HG03097 (cell line): Measurements from ENCODE around the gene BBS1.

Source experiments
- ATAC-seq: cut with Tn5 transposase; IDR thresholded peaks from one replicate; pipeline ENCODE4 v1.9.1; 2021; ENCODE audit not compliant: unreplicated experiment, low FRiP score

The BBS1 gene

DNA sequence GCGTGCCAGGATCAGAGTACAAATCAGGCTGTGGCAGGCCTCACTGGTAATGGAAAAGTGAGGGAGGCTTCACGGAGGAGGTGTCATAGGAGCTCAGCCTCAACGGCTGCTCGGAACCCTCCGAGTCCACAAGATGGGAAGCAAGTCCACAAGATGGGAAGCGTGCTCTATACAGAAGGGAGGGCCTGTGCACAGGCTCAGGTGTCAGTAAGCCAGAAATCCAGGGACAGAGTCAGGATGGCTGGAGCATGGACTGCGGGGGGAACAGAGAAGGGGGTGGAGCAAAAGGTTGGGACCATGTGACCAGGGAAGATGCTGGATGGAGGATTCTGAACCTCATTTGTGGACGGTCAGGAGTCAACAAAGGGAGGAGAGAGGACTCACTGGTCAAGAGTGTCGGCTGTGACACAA is 33.6 kb upstream of the BBS1 start:
- no peak for ATAC-seq

DNA sequence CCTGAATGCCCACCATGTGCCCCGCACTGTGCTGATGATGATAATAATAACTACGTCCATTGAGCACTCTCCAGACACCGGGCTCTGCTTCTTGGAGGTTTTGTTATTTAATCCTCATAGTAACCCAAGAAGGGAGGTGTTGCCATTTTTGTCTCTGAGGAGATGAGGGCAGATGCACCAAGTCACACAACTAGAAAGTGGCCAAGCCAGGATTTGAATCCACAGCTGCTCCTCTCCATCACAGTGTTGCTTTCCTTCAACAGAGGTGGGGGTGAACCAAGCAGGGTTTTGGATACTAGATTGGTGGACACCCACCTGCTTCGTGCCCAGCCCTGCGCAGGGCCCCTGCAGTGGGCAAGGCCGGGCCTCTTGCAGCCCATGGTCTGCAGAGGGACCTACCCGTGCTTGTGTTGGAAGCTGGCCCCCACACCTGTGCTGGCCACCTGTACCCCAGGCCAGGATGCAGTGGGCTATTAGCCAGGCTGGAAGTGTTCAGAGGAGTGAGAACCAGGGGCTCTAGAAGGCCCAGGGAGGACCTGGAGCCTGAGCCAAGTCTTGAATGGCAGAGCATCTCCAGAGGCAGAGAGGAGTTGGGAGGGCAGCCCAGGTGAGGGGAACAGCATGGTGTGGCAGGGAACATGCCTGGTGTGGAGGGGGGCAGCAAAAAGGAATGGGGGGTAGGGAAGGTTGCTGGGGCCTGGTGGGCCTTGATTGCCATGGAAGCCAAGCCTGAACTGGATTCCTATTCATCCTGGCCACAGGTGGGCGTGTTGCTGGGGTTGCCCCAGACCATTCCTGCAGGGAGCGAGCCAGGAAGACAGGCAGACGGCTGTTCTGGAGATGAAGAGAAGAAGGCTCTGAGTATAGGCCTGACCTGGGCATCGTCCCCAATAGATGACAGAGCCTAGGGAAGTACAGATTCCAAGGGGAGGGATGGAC is 32.9 kb upstream of the BBS1 start:
- ATAC-seq = no peak

DNA sequence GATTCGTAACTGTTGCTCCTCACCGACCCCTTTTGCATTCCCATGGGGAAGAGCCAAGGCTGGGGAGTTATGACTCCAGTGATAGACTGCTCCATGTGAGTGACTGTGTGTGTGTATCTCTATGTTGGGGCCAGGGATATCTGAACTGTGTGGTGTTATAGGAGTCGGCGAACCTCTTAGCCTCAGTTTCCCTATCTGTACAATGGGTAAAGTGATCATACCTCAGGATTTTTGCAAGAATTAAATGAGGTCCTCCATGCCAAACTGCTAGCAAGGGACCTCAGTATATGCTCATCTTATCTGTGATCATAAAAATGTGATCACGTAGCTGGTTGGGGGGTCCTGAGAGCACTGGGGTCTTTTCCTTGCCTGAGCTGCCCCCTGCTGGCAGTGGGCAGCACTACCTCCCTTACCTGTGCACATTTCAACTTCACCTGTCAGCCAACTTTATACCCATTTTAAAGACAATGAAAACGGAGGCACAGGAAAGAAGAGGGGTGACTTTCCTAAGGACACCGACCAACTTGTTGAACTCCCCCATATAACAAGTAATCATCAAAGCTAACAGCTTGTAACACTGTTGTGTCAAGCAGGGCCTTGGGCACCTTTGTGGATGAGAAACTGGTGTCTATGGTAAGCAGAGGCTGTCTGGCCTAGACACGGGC is 31.6 kb upstream of the BBS1 start:
- ATAC-seq = no peak

DNA sequence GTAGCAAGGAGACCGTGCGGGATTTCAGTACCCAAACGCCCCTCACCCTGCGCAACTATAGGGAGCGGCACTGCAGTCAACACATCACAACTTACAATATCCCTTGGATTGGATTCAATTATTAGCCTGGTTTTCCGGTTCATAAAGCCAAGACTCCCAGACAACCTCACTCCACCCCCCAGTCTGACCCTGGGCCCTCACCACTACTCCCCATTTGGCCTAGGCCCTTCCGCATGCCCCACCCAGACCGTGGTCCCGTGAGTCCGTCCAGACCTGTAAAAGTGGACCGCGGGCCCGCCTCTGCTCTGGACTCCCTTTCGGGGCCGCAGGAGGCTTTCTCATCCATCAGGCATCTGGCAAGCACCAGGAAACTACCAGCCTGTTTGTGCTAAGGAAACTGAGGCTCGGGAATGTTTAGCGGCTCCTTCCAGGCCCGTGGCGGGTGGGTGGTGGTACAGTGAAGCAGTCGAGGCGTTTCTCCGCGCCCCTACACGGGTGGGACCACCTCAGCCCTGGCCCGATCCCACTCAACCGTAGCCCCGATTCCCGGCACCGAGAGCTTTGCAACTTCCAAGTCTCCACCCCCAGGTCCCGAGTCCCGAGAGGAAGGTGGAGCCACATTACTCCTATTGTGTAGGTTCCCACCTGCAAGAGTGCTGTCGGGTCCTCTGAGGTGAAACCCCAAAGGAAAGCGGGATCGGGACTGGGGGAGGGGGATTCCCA is 30.9 kb upstream of the BBS1 start:
- peak; percentile 9 for ATAC-seq

DNA sequence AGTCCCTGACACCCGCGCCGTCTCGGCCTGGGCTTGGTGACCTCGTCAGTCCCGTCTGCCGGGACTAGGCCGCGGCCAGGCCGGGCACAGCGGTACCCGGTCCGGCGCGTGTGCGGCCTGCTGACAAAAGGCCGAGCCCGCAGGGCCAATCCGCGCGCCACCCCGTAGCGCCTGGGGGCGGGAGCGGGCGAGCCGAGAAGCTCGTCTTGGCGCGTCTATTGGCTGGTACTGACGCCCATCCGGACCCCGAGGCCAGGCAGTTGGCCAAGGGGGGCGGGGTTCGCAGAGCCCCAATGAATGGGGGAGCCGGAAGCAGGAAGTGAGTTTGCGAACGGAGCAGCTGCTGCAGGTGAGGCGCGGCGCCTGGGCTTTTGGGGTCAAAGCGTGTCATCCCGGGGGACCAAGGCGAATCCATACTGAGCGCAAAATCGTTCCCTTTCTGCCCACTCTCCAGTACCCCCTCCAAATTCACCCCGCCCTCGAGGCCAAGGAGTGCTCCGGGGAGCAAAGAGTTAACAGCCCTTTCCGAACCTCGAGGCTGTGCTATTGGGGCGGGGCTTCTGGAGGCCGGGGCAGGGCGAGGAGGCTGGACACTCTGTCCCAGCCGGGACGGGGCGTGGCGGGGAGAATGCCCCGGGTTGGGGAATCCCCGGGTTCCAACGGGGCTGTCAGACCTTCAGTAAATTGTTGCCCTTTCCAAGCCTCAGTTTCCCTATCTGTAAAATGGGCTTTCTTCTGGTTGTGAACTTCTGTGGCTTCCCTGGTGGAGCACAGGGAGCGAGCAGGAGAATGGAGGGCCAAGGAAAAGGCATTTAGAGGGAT is 30.1 kb upstream of the BBS1 start, which contains the start of gene DPP3:
DPP3 (plus strand) TSS at position 318 of the 822 bp plus-strand sequence. CDS start 1,767 bp downstream, outside the sequence.
- peak; percentile 79 for ATAC-seq

DNA sequence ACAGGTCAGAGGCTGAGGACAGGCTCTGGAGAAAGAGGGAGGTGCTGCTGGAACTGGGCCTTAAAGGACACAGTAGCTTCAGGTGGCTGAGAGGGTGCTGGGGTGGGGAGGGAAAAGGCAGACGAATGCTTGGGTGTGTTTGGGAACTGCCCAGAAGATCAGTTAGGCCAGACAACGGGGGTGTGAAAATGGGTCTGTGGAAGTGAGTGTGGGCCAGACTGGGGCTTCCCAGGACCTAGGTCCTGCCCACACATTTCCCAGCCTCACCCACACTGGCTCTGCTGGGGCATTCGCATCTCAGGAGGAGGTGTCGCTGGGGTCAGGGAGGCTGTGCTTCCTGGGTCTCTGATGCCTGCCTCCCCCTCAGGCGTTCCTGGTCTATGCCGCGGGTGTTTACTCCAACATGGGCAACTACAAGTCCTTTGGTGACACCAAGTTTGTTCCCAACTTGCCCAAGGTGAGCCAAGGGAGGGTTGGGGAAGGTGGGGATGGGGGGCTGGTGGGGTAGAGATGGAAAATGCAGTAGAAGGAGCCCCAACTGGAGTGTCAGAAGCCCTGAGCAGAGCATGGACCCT is 25.5 kb upstream of the BBS1 start:
- ATAC-seq = no peak

DNA sequence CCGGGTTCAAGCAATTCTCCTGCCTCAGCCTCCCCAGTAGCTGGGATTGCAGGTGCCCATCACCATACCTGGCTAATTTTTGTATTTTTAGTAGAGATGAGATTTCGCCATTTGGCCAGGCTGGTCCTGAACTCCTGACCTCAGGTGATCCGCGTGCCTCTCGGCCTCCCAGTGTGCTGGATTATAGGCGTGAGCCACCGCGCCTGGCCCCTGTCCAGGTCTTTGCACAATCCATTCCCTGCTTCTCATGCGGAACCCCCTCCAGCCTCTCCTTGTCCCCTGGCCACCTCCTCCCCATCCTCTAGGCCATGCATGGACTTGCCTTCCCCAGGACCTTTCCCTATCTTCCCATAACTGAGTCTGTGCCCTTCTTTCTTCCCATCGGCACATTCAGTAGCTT is 21.5 kb upstream of the BBS1 start:
- no peak for ATAC-seq

DNA sequence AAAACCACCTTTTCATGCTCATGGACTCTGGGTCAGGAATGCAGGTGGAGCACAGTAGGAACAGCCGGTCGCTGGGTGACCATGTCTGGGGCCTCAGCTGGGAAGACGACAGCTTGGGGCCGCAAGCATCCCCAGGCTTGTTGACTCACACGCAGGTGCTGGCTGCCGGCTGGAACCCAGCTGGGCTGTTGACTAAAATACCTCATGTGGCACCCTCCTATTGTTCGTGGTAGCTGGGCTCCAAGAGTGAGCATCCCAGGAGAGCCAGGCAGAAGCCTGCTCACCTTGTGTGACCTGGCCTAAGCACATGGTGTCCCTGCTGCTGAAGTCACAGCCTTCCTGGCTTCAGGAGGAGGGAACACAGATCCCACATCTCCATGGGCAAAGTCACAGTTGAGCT is 20.8 kb upstream of the BBS1 start:
- no peak for ATAC-seq

DNA sequence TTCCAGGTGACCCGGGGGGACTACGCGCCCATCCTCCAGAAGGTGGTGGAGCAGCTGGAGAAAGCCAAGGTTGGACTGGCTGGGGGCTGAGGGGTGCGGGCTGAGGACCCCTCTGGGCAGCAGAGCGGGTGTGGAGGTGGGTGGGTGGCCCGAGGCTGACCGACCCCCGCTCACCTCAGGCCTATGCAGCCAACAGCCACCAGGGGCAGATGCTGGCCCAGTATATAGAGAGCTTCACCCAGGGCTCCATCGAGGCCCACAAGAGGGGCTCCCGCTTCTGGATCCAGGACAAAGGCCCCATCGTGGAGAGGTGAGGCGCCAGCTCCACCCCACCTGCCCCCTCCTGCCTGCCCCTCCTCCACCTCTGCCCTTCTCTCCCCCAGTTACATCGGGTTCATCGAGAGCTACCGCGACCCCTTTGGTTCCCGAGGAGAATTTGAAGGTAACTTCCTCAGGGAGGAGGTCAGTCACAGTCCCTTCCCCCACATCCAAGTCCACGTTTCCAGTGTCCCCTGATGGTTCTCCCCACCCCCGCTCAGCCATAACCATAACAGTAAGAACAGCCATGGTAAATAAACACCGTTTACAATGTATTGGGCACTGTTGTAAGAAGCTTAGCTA is 19.0 kb upstream of the BBS1 start:
- ATAC-seq = no peak

DNA sequence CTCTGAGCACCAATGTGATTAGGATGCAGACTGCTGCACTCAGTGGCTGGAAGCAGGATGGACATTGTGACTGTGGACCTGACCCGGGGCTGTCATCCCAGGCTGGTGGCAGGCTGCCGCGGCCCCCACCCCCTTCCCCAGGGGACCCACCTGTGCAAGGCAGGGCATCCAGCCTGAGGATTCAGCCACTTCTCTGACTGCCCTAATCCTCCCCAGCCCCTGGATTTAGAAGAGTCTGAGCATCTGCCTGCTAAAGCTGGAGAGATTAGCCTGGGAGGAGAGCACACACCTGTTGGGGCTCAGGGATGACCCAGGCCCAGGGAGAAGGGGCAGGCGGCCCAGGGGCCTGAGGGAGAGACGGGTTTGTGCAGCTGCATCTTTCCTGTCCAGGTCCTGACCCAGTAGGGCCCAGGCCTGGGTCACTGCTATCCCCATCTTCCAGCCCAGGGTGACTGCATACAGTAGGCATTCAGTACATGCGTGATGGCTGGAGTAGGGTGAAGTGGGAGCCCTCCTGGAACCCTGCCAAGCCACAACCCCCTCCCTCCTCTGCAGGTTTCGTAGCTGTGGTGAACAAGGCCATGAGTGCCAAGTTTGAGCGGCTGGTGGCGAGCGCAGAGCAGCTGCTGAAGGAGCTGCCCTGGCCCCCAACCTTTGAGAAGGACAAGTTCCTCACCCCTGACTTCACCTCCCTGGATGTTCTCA is 18.1 kb upstream of the BBS1 start:
- ATAC-seq = no peak

DNA sequence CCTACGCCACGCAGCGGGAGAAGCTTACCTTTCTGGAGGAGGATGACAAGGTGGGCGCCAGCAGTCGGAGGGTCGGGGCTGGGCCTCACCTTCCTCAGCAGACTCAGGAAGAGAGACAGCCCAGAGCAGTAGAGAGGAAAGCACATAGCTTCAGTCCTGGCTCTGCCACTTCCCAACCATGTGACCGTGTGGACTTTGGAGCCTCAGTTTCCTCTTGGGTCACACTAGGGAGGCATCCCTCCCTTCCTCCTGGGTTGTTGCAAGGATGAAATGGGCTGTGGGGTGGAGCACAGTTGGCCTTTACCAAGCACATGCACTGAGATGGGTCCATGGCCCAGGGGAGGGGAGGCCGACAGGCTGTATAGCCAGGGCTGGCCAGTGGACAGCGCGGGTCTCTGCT is 17.3 kb upstream of the BBS1 start:
- no peak for ATAC-seq

DNA sequence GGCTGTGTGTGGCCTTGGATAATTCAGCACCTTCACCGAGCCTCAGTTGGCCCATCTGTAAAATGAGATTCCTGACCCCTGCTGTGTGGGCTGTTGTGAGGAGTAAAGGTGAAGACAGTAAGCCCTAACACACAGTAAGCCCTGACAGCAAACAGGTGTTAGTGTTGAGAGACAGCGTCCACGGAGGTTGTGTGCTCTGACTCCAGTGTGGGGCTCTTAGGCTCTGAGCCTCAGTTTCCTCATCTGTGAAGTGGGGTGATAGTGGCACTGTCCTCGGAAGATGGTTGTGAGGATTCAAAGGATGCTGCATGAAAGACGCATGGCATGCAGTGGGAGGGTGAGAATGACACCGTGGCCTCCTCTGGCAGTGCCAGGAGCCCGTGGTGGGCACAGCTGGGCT is 16.0 kb upstream of the BBS1 start:
- ATAC-seq = no peak

DNA sequence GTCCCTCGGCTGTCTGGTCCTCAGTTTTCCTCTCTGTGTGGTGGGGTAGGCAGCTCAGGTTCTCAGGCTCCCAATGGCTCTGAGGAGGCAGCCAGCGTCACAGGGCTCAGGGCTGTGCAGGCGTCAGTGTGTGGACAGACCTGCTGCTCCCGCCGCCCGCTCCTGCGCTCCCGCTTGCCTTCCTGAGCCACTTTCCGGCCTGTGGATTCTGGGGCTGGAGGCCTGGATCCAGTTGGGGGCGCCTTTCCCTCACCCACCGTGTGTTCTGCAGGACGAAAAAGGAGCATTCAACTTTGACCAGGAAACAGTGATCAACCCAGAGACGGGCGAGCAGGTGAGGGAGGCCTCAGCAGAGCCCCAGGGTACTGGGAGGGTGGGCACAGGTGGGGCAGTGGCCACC is 15.5 kb upstream of the BBS1 start:
- ATAC-seq = no peak

DNA sequence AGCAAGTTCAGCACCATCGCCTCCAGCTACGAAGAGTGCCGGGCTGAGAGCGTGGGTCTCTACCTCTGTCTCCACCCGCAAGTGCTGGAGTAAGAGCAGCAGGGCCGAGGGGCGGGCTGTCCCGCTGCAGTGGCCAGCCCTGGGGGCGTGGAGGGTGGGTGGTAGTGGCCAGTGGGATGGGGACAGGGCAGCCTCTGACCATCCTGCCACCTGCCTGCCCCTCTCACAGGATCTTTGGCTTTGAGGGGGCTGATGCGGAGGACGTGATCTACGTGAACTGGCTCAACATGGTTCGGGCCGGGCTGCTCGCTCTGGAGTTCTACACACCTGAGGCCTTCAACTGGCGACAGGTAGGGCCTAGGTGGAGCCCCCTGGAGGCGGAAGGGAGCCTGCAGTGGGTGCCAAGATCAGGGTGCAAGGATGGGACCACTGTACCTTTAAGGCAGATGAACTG is 15.0 kb upstream of the BBS1 start:
- no peak for ATAC-seq

DNA sequence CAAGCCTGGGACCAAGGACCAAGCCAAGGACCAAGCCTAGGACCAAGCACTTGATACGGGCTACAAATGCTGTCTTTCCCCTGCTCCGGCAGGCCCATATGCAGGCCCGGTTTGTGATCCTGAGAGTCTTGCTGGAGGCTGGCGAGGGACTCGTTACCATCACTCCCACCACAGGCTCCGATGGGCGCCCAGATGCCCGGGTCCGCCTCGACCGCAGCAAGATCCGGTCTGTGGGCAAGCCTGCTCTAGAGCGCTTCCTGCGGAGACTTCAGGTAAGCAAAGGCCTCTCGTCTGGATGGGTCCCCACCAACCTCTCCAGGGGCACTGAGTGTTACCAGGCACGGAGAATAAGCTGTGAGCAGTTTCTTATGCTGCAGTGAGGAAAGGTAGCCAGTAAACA is 13.2 kb upstream of the BBS1 start:
- no peak for ATAC-seq

DNA sequence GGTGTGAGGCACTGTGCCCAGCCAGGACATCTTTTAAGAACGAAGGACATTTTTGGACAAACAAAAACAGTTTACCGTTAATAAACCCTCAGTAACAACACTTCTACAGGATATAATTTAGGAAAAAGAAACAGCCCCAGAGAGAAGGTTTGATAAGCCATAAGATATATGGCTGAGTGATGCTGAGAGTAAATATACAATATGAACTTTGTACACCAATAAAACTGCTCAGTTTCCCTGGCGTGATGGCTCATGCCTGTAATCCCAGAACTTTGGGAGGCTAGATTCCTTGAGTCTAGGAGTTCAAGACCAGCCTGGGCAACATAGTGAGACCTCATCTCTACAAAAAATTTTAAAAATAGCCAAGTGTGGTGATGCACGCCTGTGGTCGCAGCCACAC is 11.9 kb upstream of the BBS1 start:
- ATAC-seq = no peak

DNA sequence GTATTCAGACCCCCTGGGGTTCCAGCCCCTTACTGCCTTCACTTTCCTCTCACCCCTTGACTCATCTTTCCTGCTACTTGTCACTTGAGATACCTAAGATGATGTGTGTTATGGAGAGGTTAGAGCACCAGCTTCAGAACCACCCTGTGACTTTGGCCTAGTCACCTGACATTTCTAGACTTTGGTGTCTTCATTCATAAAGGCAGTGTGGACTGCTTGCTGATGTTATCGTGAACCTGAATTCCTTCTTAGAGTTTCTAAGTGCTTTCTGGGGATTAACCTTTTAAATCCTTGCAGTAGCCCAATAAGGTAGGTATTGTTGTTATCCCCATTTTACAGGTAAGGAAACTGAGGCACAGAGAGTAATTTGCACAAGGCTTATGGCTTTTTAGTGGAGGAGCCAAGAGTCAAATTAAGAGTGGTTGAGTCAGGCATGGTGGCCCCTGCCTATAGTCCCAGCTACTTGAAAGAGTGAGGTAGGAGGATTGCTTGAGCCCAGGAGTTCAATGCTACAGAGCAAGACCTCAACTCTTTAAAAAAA is 5.1 kb upstream of the BBS1 start:
- no peak for ATAC-seq

DNA sequence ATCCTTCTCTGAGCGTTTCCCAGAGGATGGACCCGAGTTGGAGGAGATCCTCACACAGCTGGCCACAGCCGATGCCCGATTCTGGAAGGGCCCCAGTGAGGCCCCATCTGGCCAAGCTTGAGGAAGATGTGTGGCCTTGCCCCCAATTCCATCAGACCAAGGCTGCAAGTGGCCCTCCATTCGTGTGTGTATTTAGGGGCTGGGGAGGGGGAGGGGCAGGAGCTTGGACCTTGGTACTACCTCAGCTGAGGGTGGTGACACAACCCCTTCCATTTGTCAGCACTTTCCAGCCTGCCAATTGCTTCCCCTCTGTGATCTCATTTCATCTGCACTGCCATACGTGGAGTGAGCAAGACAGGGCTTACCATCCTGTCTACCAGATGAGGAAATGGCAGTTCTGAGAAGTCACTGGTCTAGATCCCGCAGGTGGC is 1.3 kb upstream of the BBS1 start:
- ATAC-seq = no peak

DNA sequence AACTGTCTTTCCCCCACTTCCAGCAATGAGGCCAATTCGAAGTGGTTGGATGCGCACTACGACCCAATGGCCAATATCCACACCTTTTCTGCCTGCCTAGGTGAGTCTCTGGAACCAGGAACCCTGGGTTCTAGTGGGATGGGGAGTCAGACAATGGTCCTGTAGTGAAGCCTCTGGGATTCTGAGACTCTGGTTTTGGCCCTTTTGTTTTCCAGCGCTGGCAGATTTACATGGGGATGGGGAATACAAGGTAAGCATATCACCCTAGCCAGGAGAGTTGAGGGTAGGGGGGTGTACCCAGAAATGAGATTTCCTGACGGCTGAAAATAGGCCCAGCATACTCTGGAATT is 530 bp downstream of the BBS1 start:
- ATAC-seq = no peak
